GM12864 (cell line): ENCODE results near the gene NHSL1.
"Not testable (repeated sequence)": the region's sequence is repeated elsewhere in the genome, so short reads cannot be mapped to it uniquely, and the experiment has no call there.

Experiments
- DNase-seq: peaks from one replicate; pipeline ENCODE4 v3.0.0-alpha.2; 2011; ENCODE audit warnings: low read depth
- H3K4me3 ChIP-seq: 2 replicates; pipeline ENCODE4 v1.5.1; 2011; ENCODE audit warnings: mild to moderate bottlenecking, low read depth, low read length, control low read depth
- TF ChIP-seq, protein P1 (sequence below): IDR thresholded peaks from 2 replicates; pipeline ENCODE4 v1.5.1; 2011; ENCODE audit warnings: low read depth, mild to moderate bottlenecking, moderate library complexity, low read length, control low read depth, inconsistent platforms; ENCODE audit errors: missing control alignments

NHSL1 gene

DNA sequence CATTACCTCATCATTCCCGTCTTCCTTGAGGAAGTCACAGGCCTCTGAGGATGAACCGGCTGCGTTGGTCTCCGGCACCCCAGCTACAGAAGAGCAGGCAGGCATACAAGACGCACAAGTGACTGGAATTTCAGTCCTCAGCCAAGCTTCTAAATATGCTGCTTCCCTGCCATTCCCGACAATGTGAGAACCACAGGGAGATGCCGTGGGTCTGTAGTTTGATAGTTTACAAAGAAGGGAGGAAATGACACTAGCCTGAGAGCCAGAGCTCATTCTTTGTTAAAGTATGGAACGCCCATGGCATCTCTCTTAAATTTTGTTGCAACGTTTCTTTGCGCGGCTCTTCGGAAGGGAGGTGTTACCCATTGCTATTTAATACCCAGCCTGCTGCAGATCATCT is 69.5 kb downstream of the NHSL1 start:
- DNase-seq = no peak
- TF ChIP-seq, protein P1, sequence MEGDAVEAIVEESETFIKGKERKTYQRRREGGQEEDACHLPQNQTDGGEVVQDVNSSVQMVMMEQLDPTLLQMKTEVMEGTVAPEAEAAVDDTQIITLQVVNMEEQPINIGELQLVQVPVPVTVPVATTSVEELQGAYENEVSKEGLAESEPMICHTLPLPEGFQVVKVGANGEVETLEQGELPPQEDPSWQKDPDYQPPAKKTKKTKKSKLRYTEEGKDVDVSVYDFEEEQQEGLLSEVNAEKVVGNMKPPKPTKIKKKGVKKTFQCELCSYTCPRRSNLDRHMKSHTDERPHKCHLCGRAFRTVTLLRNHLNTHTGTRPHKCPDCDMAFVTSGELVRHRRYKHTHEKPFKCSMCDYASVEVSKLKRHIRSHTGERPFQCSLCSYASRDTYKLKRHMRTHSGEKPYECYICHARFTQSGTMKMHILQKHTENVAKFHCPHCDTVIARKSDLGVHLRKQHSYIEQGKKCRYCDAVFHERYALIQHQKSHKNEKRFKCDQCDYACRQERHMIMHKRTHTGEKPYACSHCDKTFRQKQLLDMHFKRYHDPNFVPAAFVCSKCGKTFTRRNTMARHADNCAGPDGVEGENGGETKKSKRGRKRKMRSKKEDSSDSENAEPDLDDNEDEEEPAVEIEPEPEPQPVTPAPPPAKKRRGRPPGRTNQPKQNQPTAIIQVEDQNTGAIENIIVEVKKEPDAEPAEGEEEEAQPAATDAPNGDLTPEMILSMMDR = no peak
- H3K4me3 ChIP-seq = no peak overlapping the region

DNA sequence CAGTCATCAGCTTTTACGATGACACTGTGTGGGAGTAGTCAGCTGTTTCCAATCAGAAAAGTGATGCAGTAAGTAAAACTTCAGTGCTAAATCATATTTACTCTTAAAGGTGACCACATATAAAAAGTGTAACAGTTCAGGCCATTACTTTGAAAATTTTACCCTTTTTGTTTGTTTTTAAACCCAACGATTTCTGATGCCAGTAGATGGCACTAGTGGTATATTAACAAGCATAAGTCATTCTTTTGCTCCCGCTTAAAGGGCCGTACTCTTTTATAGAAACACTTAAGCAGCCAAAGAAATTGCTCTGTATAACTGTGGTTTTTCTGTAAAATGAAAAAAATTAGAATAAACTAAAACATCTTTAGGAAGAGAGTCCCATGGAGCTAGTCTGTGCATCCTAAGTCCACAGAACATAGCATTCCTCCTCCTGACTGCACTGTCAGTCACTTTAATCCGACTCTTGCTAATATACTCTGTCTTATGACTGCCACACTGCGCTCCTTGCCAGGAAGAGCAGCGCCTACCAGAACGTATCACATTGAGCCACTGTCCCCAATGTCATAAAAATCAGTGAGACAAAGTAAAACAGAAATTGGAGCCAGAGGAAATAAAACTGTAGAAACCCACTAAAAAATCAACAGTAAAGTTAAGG is 70.2 kb downstream of the NHSL1 start:
- no peak overlapping the region for H3K4me3 ChIP-seq
- TF ChIP-seq, protein P1 = peak; percentile 46
- DNase-seq = no peak

DNA sequence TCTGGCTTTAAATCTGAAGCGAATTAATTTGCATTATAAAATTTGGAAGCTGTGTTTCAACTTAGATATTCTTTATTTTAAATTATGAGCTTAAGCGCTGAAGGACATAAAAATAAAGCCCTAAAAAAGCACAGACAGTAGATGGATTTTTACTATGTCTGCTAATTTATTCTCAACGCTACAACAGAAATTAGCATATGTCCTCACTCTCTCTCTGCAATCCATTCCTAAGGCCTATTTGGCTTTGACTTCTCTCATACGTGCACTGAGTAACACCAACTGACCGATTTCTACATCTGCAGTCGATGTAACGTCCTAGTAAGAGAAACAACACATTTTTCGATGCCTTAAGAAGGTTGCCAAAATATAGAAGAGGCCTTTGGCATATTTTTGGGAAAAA is 71.6 kb downstream of the NHSL1 start:
- DNase-seq = no peak
- TF ChIP-seq, protein P1 = no peak
- no peak overlapping the region for H3K4me3 ChIP-seq

DNA sequence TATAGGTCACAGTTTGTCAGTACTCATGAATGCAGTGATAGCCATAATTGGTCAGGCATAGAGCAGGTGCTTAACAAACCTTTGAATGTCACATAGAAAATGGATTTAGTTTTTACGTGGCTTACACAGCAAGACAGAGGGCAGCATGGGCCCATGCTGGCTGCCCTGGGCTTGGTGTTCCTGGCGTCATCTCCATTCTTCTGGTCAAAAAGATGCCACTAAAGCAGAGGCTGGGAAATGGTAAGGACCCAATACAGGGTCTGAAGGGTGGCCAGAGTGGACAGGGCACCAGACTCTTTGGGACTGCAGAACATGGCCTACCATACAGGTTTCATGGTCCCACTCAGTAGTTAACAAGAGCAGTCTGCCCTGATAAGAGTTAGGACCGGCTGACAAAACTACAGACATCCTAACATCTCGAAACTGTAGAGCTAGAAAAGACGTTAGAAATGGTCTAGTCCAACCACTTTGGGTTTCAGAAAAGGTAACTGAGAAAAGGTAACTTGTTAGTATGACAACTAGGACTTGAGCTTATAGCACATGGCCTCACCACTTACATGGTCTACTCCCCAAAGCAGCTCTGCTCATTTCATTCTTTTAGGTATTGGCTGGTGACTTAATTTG is 72.7 kb downstream of the NHSL1 start:
- no peak overlapping the region for H3K4me3 ChIP-seq
- TF ChIP-seq, protein P1 = no peak
- DNase-seq = no peak

DNA sequence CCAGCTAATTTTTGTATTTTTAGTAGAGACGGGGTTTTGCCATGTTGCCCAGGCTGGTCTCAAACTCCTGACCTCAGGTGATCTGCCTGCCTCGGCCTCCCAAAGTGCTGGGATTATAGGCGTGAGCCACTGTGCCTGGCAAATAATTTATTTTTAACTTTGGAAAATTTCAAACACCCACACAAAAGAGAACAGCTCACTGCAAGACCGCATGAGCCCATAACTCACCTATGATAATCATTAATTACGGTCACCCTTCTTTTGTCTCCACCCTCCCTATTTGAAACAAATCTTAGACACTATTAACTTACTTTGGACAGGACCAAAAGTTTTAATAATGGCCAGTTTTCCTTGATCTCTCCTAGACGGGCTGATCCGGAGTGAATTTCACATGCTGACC is 74.0 kb downstream of the NHSL1 start:
- not testable (repeated sequence) for DNase-seq, H3K4me3 ChIP-seq

DNA sequence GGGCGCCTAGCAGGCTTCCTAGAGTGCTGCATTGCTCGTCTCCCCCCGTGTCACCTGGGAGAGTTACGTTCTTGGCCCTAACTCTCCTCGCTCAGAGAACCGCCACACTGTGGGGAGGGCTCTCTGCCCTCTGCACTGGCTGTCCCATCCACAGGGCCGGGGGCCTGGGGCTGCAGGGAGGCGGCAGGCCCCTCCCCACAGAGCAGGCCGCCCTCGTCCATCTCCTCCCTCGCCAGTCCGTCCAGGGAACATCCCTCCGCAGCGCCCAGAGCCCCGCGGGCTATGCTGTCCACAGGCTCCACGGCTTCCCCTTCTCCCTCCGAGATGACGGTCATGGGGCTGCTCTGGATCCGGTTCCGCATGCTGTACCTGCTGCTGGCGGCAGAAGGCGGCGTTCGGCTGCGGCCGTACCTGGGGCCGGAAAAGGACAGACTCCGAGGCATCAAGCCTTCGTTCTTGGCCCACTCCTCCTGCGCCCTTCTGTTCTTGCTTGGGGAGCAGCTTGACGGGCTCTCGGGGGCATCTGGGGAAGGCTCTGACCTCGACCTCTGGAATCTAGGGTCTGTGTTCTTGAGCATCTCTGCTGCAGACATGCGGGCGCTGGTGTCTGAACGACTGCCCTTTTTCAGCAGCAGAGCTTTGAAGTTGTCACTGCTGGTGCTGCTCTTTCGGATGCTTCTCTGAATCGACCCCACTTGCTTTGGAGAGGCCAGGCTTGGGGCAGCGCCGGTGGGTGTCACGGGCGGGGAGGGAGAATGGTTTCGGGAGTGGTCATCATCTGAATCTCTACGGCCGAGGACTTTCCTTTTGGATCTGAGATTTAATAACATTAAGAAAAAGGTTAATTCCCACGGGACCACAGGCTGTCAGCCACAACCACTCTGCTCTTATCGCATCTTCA is 75.0 kb downstream of the NHSL1 start:
- DNase-seq = no peak
- no peak overlapping the region for H3K4me3 ChIP-seq
- TF ChIP-seq, protein P1 = no peak

DNA sequence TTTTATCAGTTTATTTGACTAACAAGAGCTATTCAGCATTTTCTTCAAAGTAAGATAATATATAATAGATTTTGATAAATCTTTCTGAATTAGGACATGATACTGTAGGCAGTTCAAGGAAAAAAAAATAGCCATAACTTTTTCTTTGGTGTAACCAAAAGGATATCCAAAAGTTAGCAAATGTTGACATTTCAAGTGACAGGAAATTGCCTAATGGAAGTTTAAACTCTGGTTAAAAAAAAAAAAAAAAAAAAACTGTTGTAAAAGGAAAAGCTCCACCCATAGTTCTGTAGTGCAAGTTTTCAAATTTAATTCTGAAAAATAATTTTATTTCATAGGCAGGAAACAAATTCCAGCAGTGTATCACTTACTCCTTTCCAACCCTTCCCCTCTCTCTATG is 76.4 kb downstream of the NHSL1 start:
- no peak overlapping the region for H3K4me3 ChIP-seq
- DNase-seq = no peak

More for the DNA sequence above, 76.4 kb downstream of the NHSL1 start:
- TF ChIP-seq, protein P1 = no peak
